ENCODE results near the gene MSX1. TPM values are rescaled to one million over a fixed set of nuclear protein-coding genes. Genes with fewer than 3 reads are reported as not detected.

The MSX1 gene
- total and polyA plus RNA-seq, 2 of the 13 experiments (the other 11 are each of a cell fraction or from before 2014, with no cell fraction given), result 12.1 to 14.9 TPM

DNA sequence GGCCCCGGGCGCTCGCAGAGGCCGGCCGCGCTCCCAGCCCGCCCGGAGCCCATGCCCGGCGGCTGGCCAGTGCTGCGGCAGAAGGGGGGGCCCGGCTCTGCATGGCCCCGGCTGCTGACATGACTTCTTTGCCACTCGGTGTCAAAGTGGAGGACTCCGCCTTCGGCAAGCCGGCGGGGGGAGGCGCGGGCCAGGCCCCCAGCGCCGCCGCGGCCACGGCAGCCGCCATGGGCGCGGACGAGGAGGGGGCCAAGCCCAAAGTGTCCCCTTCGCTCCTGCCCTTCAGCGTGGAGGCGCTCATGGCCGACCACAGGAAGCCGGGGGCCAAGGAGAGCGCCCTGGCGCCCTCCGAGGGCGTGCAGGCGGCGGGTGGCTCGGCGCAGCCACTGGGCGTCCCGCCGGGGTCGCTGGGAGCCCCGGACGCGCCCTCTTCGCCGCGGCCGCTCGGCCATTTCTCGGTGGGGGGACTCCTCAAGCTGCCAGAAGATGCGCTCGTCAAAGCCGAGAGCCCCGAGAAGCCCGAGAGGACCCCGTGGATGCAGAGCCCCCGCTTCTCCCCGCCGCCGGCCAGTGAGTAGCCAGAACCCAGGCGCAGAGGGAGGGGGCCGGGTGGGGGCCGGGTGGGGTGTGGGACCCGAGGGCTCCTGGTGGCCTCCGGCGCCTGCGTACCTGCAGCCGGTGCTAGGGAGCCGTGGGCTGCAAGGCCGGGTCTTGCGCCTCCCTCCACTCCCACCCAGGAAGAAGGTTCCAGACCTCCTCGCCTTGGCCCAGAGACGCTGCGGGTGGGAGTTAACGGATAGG, 534 bp downstream of the MSX1 start (continued):
- TF ChIP-seq, protein P1, sequence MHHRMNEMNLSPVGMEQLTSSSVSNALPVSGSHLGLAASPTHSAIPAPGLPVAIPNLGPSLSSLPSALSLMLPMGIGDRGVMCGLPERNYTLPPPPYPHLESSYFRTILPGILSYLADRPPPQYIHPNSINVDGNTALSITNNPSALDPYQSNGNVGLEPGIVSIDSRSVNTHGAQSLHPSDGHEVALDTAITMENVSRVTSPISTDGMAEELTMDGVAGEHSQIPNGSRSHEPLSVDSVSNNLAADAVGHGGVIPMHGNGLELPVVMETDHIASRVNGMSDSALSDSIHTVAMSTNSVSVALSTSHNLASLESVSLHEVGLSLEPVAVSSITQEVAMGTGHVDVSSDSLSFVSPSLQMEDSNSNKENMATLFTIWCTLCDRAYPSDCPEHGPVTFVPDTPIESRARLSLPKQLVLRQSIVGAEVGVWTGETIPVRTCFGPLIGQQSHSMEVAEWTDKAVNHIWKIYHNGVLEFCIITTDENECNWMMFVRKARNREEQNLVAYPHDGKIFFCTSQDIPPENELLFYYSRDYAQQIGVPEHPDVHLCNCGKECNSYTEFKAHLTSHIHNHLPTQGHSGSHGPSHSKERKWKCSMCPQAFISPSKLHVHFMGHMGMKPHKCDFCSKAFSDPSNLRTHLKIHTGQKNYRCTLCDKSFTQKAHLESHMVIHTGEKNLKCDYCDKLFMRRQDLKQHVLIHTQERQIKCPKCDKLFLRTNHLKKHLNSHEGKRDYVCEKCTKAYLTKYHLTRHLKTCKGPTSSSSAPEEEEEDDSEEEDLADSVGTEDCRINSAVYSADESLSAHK (CRISPR knock-in tag; IDR thresholded peaks at IDR 0.05; ENCODE audit: borderline replicate concordance), result no peak
- TF ChIP-seq, protein P2, sequence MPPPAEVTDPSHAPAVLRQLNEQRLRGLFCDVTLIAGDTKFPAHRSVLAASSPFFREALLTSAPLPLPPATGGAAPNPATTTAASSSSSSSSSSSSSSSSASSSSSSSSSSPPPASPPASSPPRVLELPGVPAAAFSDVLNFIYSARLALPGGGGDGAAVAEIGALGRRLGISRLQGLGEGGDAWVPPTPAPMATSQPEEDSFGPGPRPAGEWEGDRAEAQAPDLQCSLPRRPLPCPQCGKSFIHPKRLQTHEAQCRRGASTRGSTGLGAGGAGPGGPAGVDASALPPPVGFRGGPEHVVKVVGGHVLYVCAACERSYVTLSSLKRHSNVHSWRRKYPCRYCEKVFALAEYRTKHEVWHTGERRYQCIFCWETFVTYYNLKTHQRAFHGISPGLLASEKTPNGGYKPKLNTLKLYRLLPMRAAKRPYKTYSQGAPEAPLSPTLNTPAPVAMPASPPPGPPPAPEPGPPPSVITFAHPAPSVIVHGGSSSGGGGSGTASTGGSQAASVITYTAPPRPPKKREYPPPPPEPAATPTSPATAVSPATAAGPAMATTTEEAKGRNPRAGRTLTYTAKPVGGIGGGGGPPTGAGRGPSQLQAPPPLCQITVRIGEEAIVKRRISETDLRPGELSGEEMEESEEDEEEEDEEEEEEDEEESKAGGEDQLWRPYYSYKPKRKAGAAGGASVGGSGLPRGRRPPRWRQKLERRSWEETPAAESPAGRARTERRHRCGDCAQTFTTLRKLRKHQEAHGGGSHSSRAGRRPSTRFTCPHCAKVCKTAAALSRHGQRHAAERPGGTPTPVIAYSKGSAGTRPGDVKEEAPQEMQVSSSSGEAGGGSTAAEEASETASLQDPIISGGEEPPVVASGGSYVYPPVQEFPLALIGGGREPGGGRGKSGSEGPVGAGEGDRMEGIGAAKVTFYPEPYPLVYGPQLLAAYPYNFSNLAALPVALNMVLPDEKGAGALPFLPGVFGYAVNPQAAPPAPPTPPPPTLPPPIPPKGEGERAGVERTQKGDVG (CRISPR knock-in tag; IDR thresholded peaks at IDR 0.05; ENCODE audit: borderline replicate concordance), result no peak
- TF ChIP-seq, protein P3, sequence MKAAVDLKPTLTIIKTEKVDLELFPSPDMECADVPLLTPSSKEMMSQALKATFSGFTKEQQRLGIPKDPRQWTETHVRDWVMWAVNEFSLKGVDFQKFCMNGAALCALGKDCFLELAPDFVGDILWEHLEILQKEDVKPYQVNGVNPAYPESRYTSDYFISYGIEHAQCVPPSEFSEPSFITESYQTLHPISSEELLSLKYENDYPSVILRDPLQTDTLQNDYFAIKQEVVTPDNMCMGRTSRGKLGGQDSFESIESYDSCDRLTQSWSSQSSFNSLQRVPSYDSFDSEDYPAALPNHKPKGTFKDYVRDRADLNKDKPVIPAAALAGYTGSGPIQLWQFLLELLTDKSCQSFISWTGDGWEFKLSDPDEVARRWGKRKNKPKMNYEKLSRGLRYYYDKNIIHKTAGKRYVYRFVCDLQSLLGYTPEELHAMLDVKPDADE (CRISPR knock-in tag; IDR thresholded peaks at IDR 0.05), result 0 out of 2 replicates have a peak, but pooled peaks have one; percentile 8
- TF ChIP-seq, protein P4, sequence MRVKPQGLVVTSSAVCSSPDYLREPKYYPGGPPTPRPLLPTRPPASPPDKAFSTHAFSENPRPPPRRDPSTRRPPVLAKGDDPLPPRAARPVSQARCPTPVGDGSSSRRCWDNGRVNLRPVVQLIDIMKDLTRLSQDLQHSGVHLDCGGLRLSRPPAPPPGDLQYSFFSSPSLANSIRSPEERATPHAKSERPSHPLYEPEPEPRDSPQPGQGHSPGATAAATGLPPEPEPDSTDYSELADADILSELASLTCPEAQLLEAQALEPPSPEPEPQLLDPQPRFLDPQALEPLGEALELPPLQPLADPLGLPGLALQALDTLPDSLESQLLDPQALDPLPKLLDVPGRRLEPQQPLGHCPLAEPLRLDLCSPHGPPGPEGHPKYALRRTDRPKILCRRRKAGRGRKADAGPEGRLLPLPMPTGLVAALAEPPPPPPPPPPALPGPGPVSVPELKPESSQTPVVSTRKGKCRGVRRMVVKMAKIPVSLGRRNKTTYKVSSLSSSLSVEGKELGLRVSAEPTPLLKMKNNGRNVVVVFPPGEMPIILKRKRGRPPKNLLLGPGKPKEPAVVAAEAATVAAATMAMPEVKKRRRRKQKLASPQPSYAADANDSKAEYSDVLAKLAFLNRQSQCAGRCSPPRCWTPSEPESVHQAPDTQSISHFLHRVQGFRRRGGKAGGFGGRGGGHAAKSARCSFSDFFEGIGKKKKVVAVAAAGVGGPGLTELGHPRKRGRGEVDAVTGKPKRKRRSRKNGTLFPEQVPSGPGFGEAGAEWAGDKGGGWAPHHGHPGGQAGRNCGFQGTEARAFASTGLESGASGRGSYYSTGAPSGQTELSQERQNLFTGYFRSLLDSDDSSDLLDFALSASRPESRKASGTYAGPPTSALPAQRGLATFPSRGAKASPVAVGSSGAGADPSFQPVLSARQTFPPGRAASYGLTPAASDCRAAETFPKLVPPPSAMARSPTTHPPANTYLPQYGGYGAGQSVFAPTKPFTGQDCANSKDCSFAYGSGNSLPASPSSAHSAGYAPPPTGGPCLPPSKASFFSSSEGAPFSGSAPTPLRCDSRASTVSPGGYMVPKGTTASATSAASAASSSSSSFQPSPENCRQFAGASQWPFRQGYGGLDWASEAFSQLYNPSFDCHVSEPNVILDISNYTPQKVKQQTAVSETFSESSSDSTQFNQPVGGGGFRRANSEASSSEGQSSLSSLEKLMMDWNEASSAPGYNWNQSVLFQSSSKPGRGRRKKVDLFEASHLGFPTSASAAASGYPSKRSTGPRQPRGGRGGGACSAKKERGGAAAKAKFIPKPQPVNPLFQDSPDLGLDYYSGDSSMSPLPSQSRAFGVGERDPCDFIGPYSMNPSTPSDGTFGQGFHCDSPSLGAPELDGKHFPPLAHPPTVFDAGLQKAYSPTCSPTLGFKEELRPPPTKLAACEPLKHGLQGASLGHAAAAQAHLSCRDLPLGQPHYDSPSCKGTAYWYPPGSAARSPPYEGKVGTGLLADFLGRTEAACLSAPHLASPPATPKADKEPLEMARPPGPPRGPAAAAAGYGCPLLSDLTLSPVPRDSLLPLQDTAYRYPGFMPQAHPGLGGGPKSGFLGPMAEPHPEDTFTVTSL (CRISPR knock-in tag; IDR thresholded peaks at IDR 0.05; ENCODE audit: borderline replicate concordance), result no peak
- TF ChIP-seq HNRNPLL (IDR thresholded peaks at IDR 0.05; ENCODE audit: low read depth, low read length, poor library complexity, severe bottlenecking) (peak; percentile 74), ZSCAN20 (CRISPR knock-in tag; IDR thresholded peaks at IDR 0.05; ENCODE audit: borderline replicate concordance) (0 out of 2 replicates have a peak, but pooled peaks have one; percentile 72), RXRA (CRISPR knock-in tag; IDR thresholded peaks at IDR 0.05) (no peak), ZNF501 (CRISPR knock-in tag; IDR thresholded peaks at IDR 0.05) (no peak), RBAK (CRISPR knock-in tag; IDR thresholded peaks at IDR 0.05) (no peak), ZFX (CRISPR knock-in tag; IDR thresholded peaks at IDR 0.05; ENCODE audit: low read depth) (peak; percentile 26; the same call in 1 of the 2 replicates), ZBTB38 (CRISPR knock-in tag; IDR thresholded peaks at IDR 0.05) (peak; percentile 6; the same call in 1 of the 2 replicates), ZNF709 (CRISPR knock-in tag; IDR thresholded peaks at IDR 0.05) (0 out of 2 replicates have a peak, but pooled peaks have one; percentile 15)
- TF ChIP-seq, protein P5, sequence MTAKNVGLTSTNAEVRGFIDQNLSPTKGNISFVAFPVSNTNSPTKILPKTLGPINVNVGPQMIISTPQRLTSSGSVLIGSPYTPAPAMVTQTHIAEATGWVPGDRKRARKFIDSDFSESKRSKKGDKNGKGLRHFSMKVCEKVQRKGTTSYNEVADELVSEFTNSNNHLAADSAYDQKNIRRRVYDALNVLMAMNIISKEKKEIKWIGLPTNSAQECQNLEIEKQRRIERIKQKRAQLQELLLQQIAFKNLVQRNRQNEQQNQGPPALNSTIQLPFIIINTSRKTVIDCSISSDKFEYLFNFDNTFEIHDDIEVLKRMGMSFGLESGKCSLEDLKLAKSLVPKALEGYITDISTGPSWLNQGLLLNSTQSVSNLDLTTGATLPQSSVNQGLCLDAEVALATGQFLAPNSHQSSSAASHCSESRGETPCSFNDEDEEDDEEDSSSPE (CRISPR knock-in tag; IDR thresholded peaks at IDR 0.05), result no peak
